ENCODE data around the gene COL12A1. TPM values are rescaled to one million over a fixed set of nuclear protein-coding genes. Genes with fewer than 3 reads are reported as not detected.

Gene COL12A1
- total RNA-seq, 1 donor: 1,591 TPM

DNA sequence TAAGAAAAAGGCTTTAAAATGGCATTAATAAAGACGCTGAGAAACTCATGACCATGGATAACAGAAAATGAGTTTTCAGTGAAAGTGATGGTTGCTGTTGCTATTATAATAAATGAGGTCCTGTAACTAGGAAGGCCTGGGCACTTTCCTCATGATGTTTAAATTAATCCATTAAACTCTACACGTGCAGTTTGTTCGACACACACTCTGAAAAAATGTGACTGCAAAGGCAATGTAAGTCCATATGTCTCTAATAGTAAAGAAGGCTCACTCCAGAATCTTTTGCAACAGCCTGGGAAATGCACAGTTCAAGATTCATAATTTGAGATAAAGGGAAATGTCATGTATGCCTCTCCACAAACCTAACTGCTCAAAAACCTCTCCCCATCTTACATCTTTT is 153.4 kb downstream of the COL12A1 start:
- no peaks in the 10 kb centered on the region for H3K79me2 ChIP-seq (ENCODE audit: insufficient read depth, low read length)
- H3K4me1 ChIP-seq (ENCODE audit: insufficient read depth, low read length): no peaks in the 10 kb centered on the region
- TF ChIP-seq, protein P1, sequence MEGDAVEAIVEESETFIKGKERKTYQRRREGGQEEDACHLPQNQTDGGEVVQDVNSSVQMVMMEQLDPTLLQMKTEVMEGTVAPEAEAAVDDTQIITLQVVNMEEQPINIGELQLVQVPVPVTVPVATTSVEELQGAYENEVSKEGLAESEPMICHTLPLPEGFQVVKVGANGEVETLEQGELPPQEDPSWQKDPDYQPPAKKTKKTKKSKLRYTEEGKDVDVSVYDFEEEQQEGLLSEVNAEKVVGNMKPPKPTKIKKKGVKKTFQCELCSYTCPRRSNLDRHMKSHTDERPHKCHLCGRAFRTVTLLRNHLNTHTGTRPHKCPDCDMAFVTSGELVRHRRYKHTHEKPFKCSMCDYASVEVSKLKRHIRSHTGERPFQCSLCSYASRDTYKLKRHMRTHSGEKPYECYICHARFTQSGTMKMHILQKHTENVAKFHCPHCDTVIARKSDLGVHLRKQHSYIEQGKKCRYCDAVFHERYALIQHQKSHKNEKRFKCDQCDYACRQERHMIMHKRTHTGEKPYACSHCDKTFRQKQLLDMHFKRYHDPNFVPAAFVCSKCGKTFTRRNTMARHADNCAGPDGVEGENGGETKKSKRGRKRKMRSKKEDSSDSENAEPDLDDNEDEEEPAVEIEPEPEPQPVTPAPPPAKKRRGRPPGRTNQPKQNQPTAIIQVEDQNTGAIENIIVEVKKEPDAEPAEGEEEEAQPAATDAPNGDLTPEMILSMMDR (IDR thresholded peaks at IDR 0.05; ENCODE audit: extremely low read depth, low read depth, low read length): no peak
- no peaks in the 10 kb centered on the region for H3K9me3 ChIP-seq (ENCODE audit: low read depth, low read length)
- H3K4me2 ChIP-seq (ENCODE audit: insufficient read depth, low read length): no peak overlapping the region
- DNase-seq (ENCODE audit: insufficient read length, low spot score, missing footprints): no peak
- no peak overlapping the region for H2AFZ ChIP-seq (ENCODE audit: low read length)
- H3K27me3 ChIP-seq (ENCODE audit: insufficient read depth, low read length): no peaks in the 10 kb centered on the region
- H3K36me3 ChIP-seq (ENCODE audit: insufficient read depth, low read length): no peaks in the 10 kb centered on the region
- no peak overlapping the region for H3K4me3 ChIP-seq (ENCODE audit: insufficient read depth, low read length)
- H4K20me1 ChIP-seq (ENCODE audit: insufficient read depth, low read length): no peaks in the 10 kb centered on the region
- H3K27ac ChIP-seq (ENCODE audit: low read depth, low read length): no peak overlapping the region

DNA sequence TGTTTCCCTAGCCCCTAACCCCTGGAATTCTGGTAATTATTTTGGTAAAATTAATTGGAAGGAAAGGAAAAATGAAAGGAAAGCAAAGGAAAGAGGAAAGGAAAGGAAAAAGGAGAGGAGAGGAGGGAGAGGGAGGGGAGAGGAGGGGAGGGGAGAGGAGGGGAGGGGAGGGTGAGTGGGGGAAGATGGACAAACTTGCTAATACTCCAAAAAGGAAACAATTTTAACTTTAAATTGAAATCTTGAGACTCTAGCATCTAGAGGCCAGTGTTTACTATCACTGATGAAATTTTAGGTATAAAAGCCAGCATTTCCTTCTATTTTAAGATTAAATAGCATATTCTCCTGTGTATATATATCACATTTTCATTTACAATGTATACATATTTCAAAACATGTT is 156.5 kb downstream of the COL12A1 start:
- H4K20me1 ChIP-seq (ENCODE audit: insufficient read depth, low read length): no peaks in the 10 kb centered on the region
- H3K79me2 ChIP-seq (ENCODE audit: insufficient read depth, low read length): no peaks in the 10 kb centered on the region
- no peaks in the 10 kb centered on the region for H3K27me3 ChIP-seq (ENCODE audit: insufficient read depth, low read length)
- DNase-seq (ENCODE audit: insufficient read length, low spot score, missing footprints): no peak
- no peak overlapping the region for H2AFZ ChIP-seq (ENCODE audit: low read length)
- H3K36me3 ChIP-seq (ENCODE audit: insufficient read depth, low read length): no peaks in the 10 kb centered on the region
- H3K4me2 ChIP-seq (ENCODE audit: insufficient read depth, low read length): no peak overlapping the region
- H3K4me3 ChIP-seq (ENCODE audit: insufficient read depth, low read length): no peak overlapping the region
- H3K27ac ChIP-seq (ENCODE audit: low read depth, low read length): no peak overlapping the region
- no peaks in the 10 kb centered on the region for H3K9me3 ChIP-seq (ENCODE audit: low read depth, low read length)
- no peaks in the 10 kb centered on the region for H3K4me1 ChIP-seq (ENCODE audit: insufficient read depth, low read length)
- TF ChIP-seq, protein P1 (IDR thresholded peaks at IDR 0.05; ENCODE audit: extremely low read depth, low read depth, low read length): no peak

DNA sequence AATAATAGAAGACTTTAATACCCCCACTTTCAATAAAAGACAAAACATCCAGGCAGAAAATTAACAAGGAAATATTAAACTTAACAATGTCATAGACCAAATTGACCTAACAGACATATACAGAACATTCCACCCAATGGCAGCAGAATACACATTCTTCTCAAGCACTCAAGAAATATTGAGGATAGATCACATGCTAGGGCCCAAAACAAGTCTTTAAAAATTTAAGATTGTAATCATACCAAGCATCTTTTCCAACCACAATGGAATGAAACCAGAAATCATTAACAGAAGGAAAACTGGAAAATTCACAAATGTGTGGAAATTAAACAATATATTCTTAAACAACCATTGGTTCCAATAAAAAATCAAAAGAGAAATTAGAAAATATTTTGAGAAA is 161.0 kb downstream of the COL12A1 start:
- no peaks in the 10 kb centered on the region for H3K4me1 ChIP-seq (ENCODE audit: insufficient read depth, low read length)
- no peak overlapping the region for H3K4me3 ChIP-seq (ENCODE audit: insufficient read depth, low read length)
- H3K27ac ChIP-seq (ENCODE audit: low read depth, low read length): no peak overlapping the region
- H3K9me3 ChIP-seq (ENCODE audit: low read depth, low read length): no peaks in the 10 kb centered on the region
- DNase-seq (ENCODE audit: insufficient read length, low spot score, missing footprints): no peak
- no peak overlapping the region for H3K4me2 ChIP-seq (ENCODE audit: insufficient read depth, low read length)
- H4K20me1 ChIP-seq (ENCODE audit: insufficient read depth, low read length): no peaks in the 10 kb centered on the region
- no peaks in the 10 kb centered on the region for H3K36me3 ChIP-seq (ENCODE audit: insufficient read depth, low read length)
- no peaks in the 10 kb centered on the region for H3K79me2 ChIP-seq (ENCODE audit: insufficient read depth, low read length)
- H3K27me3 ChIP-seq (ENCODE audit: insufficient read depth, low read length): no peaks in the 10 kb centered on the region
- no peak overlapping the region for H2AFZ ChIP-seq (ENCODE audit: low read length)
- TF ChIP-seq, protein P1 (IDR thresholded peaks at IDR 0.05; ENCODE audit: extremely low read depth, low read depth, low read length): no peak

DNA sequence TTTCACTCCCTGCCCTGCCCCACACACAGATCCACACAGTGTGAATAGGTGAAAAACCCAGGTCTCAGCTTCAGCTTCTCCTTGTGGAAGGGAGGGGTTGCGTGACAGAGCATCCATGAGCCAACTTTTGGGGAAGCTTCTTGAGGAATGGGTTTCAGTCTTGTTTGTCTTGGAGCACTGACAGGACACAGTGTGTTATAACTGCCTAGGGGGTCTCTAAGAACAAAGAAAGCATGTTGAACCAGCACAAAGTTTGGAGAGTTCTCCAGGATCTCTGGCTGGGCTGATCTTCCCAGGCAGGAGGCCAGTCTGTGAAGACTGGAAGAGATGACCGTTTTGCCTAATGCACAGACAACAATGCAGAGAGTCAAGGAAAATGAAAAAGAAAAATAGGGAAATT is 164.5 kb downstream of the COL12A1 start:
- DNase-seq (ENCODE audit: insufficient read length, low spot score, missing footprints): no peak
- Histone ChIP-seq H3K4me1 (ENCODE audit: insufficient read depth, low read length) (no peaks in the 10 kb centered on the region), H3K4me3 (ENCODE audit: insufficient read depth, low read length) (no peak overlapping the region), H2AFZ (ENCODE audit: low read length) (no peak overlapping the region), H3K9me3 (ENCODE audit: low read depth, low read length) (no peaks in the 10 kb centered on the region), H3K36me3 (ENCODE audit: insufficient read depth, low read length) (no peaks in the 10 kb centered on the region), H4K20me1 (ENCODE audit: insufficient read depth, low read length) (no peaks in the 10 kb centered on the region), H3K79me2 (ENCODE audit: insufficient read depth, low read length) (no peaks in the 10 kb centered on the region), H3K27ac (ENCODE audit: low read depth, low read length) (no peak overlapping the region), H3K4me2 (ENCODE audit: insufficient read depth, low read length) (no peak overlapping the region), H3K27me3 (ENCODE audit: insufficient read depth, low read length) (no peaks in the 10 kb centered on the region)
- TF ChIP-seq, protein P1 (IDR thresholded peaks at IDR 0.05; ENCODE audit: extremely low read depth, low read depth, low read length): no peak

Other genes with a start within 250 kb of the COL12A1 start
- gene COX7A2, start 37.7 kb upstream of the COL12A1 start, total RNA-seq: 72.0 and 80.7 TPM in 2 replicates
- gene TMEM30A, start 78.7 kb upstream of the COL12A1 start, total RNA-seq: 126 and 128 TPM in 2 replicates